GM18909 (cell line): ENCODE results near the gene CRYBA2.

Source experiments
- ATAC-seq: cut with Tn5 transposase; IDR thresholded peaks from one replicate; pipeline ENCODE4 v1.9.1; 2021; ENCODE audit warnings: mild to moderate bottlenecking; ENCODE audit not compliant: unreplicated experiment, poor library complexity

CRYBA2 gene

DNA sequence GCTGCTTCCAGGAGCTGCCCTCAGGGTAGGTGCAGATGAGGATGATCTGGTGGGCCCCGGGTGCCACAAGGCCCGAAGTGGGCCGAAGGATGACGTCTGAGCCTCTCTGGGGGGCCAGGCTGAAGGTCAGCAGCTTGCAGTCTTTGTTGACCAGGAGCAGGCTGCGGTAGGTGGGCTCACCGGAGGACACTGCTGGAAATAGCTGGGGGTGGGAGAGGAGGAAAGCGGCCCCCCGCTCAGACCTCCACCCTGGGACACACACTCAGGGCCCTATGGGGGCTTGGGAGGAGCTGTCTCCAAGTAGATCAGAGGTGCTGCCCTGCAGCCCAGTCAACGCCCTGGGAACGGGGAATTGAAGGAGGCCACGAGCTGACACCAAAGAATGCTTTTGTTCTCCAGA is 30.8 kb upstream of the CRYBA2 start:
- no peak for ATAC-seq

GRCh38 chr2:219023045-219023605 is 29.9 kb upstream of the CRYBA2 start:
- ATAC-seq, result no peak

DNA sequence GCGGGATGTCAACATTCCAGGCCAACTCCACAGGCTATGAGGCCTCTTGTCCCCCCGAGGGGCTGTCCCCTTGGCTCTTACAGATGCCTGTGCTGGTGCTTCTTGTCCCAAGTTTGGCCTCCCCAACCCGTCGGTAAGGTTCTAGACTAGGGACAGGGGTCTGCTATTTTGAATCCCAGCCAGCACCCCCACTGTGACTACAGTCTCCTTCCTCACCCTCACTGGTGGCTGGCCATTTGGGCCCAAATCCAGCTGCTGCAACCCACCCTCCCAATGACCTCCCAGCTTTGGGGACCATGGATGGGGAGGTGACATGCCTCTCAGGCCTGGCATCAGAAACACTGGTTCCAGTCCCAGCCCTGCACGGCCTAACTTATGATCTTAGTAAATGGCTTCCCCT is 29.4 kb upstream of the CRYBA2 start:
- no peak for ATAC-seq

DNA sequence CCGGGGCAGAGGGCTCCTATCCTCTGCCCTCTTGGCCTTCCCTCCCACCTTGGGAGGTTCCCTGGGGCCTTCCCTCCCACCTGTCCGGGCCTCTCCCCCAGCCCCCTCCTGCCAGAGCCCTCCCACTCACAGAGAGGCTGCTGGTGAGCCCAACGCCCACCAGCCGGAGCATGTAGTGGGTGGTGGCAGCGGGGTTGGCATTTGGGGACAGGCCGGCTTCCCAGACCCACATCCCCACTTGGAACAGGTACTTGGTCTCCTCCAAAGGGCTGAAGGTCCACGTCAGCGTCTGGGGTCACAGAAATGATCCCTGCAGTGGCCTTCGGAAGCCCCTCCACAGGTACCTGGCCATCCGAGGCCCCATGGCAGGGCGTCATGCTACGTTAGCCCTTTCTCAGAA is 28.8 kb upstream of the CRYBA2 start:
- no peak for ATAC-seq

GRCh38 chr2:219021591-219021990 is 28.4 kb upstream of the CRYBA2 start:
- ATAC-seq, result no peak

GRCh38 chr2:219020604-219021365 is 27.6 kb upstream of the CRYBA2 start:
- no peak for ATAC-seq

GRCh38 chr2:219019436-219019835 is 26.2 kb upstream of the CRYBA2 start:
- no peak for ATAC-seq

- no peak for ATAC-seq
Measured at GRCh38 chr2:219018726-219019125, 25.5 kb upstream of the CRYBA2 start.

GRCh38 chr2:219018286-219018685 is 25.1 kb upstream of the CRYBA2 start:
- no peak for ATAC-seq

DNA sequence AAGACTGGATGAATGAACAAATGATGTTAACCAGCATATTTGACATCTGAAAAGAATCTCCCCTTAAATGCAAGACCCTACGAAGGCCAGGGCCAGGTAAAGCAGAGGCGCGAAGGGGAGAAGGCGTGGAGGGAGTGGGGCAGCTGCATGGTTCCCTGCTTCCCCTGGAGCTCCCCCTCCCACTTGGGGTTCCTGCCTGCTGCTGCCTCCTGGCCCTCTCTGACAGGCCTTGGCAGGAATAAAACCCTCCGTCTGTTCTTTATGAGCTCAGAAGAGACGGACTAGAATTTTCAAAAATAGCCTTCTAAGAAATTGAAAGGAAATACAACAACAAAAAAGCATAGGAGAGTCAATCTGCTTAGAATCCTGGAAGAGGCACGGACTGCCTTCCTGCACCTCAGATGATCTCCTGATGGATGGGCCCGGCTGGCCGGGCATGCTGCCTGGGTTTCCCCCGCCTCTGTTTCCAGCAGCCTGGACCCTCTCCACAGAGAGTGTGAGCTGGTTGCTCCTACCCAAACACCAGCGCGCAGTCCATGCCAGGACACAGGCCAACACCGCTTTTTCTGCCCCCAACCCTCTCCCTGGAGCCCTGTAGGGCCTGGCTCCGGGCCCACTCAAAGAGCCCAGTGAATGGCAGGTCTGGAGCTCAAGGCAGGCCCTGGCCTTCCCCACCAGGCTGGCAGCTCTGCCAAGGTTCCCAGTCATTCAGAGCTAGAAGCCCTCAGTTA is 24.1 kb upstream of the CRYBA2 start:
- no peak for ATAC-seq

- ATAC-seq, result no peak
Measured at GRCh38 chr2:219016721-219017120, 23.5 kb upstream of the CRYBA2 start.

- no peak for ATAC-seq
Measured at GRCh38 chr2:219010873-219011272, 17.7 kb upstream of the CRYBA2 start.

- no peak for ATAC-seq
Measured at GRCh38 chr2:219010162-219010756, 17.0 kb upstream of the CRYBA2 start.

DNA sequence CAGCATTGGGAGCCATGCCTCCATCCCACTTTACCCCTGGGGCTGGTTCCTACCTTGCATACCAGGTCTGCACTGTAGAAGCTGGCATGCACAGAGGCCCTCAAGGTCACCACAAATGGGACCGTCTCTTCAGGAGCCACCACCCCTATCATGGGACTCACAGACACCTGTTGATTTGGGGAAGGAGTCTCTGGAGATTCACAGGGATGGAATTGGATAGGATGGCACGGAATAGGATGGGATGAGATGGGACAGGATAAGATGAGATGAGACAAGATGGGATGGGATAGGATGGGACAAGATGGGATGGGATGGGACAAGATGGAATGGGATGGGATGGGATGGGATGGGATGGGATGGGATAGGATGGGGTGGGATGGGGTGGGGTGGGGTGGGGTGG is 16.1 kb upstream of the CRYBA2 start:
- ATAC-seq, result no peak

DNA sequence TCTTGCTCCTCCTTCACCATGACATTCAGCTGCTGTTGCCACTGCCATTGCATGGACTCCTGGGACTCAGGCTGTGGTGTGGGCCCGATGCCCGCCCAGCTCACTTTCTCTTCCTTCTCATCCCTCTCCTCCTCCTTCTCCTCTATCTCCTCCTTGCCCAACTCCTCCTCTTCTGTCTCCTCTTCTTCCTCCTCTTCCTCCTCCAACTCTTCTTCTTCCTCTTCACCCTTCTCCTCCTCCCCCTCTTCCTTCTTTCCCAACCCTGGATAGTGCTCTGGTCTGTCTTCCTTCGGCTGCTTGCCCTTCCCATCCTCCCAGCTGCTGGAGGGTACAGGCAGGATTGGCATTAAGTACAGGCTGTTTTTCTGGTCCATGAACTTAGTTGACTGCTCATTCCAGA is 10.8 kb upstream of the CRYBA2 start:
- no peak for ATAC-seq

DNA sequence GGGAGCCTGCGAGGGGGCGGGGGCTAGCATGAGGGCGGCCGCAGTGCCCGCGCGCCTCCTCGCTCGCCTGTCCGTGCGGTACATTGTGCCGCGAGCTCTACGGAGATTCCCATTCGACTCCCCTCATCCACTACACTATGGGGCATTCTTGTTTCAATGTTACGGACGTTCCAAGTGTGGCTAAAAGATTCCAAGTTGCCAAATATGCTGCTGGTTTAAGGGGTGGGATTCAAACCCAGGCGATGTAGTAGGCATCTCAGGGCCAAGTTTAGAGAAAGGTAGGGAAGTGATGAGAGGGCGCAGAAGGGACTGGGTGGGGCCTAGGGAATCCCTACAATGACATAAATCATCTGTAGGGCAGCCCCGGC is 10.0 kb upstream of the CRYBA2 start:
- no peak for ATAC-seq

DNA sequence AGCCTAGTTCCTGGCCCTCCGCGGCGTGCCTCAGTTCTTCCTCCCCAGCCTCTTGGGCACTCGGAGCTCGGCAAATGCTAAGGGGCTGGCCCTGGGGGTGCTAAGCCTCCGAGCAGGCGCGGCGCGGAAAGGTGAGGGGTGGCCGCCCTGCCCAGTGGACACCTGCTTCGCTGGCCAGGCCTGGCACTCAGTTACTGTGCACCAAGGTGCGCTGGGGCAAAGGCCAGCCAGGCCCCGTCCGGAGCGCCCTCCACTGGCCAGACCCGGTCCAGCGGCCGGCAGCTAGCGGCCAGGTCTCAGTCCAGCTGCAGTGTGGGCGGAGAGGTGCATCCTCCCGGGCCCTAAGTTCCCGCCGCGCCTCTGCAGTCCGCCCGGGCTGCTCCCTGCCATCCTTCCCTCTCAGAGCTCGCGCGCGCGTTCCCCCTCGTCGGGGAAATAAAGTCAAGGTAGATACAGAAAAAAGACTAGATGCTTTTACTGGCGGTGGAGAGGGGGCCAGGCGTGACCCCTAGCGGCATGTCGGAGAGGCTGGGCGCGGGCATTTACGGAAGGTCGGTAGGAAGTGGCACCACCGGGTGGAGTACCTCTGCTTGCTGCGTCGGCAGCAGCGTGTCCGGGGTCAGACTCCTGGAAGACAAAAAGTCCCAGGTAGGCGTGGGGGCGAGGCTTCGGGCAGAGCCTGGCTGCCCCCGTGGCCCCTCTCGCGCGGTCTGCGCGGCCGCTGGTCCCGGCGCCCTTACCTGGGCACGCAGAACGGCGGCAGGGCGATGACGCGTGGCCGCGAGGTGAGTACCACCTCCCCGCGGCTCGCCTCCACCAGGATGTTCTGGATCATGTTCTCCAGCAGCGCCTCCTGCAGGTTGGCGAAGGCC is 9.4 kb upstream of the CRYBA2 start:
- ATAC-seq, result no peak

DNA sequence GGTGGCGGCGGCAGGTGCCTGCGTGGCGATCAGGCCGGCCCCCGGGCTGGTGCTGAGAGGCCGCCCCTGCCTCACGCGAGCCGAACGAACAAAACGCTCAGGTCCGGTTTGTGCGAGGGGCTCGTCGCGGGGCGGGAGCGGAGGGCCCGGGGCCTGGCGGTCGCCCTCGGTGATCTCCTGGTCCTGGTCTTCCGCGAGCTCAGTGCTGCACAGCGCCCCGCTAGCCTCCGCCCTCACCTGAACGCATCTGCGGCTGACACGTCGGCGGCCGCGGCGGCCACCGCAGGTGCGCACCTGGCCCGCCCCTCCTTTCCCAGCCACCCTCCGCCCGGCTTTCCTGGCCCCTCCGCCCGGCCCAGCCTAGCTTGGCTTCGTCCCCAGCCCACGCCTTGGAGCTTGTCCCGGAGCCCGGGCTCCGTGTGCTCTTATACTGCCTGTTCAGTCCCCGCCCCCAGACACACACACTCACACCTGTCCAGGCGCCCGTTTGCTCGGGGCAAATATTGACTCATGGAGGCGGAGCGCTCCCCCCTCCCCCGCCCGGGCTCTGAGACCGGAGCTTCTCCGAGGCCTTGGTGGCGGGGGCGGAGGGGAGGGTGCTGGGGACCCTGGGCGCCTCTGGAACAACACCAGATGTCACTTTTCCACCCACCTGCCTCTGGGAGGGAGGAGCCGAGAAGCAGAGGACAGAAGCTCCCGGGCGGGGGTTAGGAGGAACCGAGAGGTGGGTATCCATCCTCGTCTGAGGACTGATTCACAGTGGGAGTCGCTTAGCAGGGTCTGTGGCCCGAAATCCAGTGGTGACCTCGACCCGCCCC is 8.6 kb upstream of the CRYBA2 start:
- ATAC-seq, result no peak

DNA sequence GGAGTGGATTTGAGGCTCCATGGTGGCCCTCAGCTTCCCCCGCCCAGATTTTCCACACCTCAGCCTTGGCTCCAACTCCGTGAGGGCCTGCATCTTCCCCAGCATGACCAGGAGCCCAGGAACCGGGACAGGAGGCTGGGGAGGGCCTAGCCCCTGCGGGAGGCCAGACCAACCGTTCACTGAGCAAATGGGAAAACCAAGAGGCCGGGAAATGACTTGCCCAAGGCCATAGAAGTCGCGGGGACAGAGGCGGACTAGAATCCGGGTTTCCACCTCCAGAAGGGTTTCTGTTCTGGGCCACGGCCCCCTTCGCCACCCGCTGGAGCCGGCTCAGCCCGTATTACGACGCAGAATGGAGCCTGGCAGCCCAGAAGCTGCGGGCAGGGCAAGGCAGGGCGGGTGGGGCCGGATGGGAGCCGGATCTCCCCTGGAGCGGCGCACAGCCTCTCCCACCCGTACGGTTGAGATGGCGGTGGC is 7.9 kb upstream of the CRYBA2 start:
- ATAC-seq, result no peak
